GM21515 (cell line): ENCODE measurements around the gene PPFIA4.

ENCODE experiments used
- ATAC-seq: cut with Tn5 transposase; IDR thresholded peaks from one replicate; pipeline ENCODE4 v1.9.1; 2021; ENCODE audit not compliant: unreplicated experiment

PPFIA4 gene

DNA sequence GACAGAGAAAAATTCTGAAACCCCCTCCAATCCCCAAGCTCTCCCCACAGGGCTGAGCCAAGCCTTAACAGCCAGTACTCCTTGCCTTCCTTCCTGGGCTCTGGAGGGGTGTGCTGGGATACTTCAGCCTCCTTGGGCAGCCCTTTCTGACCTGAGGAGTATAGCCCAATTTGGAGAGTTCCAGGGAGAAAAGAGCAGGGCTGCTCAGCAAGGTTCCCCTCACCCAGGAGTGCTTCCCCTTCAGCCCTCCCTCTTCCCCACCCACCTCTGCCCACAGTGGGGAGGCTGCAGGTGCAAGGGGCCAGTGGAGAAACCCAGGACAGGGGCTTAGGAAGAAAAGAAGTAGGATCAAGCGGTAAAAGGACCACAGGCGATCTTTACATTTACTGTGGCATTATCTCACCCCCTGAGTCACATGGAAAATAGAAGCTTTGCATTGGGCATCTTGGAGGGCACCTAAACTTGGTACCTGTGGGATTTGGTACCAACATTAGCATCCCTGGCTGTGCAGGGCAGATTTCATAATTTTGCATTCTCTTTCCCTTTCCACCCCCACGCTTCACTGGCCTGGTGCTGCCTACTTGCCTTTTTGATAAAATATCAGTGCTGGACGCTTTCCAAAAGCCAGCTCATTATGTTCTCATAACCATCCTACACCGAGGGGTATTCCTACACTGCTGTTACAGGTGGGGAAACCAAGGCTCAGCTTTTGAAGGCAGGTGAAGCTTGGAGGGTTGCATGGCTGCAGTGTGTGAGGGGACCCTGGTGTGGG is 98.4 kb downstream of the PPFIA4 start:
- no peak for ATAC-seq

DNA sequence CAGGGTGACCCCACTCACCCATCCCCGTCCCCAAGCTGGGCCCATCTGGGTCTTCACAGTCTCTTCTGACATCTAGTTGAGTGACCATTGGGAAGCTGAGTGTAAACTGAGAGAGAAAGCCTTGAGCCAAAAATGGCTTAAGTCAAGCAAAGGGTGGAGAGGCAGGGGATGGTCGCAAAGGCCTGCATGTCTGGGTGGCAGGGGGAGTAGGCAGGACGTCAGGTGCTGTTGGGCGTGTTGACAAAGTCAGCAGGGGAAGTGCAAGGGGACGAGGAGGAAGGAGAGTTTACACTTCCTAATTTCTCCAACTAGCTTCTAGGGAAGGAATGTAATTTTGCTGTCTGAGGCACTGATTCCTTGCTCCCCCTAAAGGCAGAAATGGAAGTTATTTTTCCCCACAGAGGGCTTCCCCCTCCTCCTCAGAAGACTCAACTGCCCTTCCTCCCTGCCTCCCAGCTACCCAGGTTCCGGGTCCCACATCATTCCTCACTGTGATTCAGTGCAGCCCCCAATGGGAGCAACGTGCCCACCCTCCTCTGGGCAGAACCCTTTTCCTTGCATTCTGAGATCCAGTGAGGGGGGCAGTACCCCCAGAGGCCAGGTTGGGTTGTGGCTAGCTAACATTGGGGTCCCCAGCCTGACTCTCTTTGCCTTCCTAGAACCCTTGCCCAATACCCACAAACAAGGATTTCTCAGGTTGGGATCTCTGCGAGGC is 100.0 kb downstream of the PPFIA4 start:
- no peak for ATAC-seq

- ATAC-seq, result no peak
Measured at GRCh38 chr1:203126866-203127665, 100.8 kb downstream of the PPFIA4 start.

GRCh38 chr1:203127666-203128430 is 101.6 kb downstream of the PPFIA4 start, which contains the start of gene ADORA1:
TSS of gene ADORA1 (plus strand) at chr1:203127726. CDS start at chr1:203128842, 1,116 bp downstream.
- no peak for ATAC-seq

- ATAC-seq, result no peak
Measured at GRCh38 chr1:203128431-203128715, 102.1 kb downstream of the PPFIA4 start.
